GM12874 (cell line): ENCODE results near the gene RPL35.

Experiments used
- CTCF ChIP-seq: IDR thresholded peaks from 2 replicates; pipeline ENCODE4 v1.5.1; 2011; ENCODE audit warnings: low read depth, mild to moderate bottlenecking, control low read depth, low read length, moderate library complexity; ENCODE audit not compliant: insufficient read depth

The RPL35 gene

GRCh38 chr9:124849801-124850200 is 12.0 kb downstream of the RPL35 start:
- no peak for TF ChIP-seq CTCF

GRCh38 chr9:124846969-124847368 is 14.8 kb downstream of the RPL35 start:
- no peak for TF ChIP-seq CTCF

- no peak for TF ChIP-seq CTCF
Measured at GRCh38 chr9:124844291-124844690, 17.5 kb downstream of the RPL35 start.

GRCh38 chr9:124843456-124844034 is 18.2 kb downstream of the RPL35 start:
- no peak for TF ChIP-seq CTCF

- no peak for TF ChIP-seq CTCF
Measured at GRCh38 chr9:124841075-124841821, 20.5 kb downstream of the RPL35 start.

- peak; percentile 46 for TF ChIP-seq CTCF
Measured at GRCh38 chr9:124840300-124840833, 21.4 kb downstream of the RPL35 start.

- TF ChIP-seq CTCF = peak; percentile 49; the same call in 1 of the 2 replicates
Measured at GRCh38 chr9:124839612-124840299, 22.0 kb downstream of the RPL35 start.
